ENCODE results near the gene ZNF70.

Gene ZNF70

DNA sequence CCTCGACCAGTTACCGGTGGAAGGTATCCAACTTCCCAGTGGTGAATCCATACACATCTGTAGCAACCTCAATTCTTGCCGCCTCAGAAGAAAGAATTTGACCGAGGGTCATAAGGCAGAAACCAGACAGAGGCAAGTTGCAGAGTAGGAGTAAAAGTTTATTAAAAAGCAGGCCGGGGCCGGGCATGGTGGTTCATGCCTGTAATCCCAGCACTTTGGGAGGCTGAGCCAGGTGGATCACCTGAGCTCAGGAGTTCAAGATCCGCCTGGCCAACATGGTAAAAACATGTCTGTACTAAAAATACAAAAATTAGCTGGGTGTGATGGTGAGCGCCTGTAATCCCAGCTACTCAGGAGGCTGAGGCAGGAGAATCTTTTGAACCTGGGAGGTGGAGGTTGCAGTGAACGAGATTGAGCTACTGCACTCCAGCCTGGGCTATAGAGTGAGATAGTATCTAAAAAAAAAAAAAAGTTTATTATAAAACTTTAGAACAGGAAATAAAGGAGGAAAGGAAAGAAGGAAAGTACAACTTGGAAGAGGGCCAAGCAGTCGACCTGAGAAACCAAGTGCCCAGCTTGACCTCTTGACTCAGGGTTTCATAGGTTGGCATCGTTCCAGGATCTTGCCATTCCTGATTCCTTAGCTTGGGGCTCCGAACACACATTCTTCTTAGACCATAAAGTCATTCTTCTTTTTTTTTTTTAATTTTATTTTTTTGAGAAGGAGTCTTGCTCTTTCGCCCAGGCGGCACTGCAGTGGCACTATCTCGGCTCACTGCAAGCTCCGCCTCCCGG lies 32.3 kb downstream of the ZNF70 start:
- DNase-seq (ENCODE audit: low read depth, low spot score) = no peak

DNA sequence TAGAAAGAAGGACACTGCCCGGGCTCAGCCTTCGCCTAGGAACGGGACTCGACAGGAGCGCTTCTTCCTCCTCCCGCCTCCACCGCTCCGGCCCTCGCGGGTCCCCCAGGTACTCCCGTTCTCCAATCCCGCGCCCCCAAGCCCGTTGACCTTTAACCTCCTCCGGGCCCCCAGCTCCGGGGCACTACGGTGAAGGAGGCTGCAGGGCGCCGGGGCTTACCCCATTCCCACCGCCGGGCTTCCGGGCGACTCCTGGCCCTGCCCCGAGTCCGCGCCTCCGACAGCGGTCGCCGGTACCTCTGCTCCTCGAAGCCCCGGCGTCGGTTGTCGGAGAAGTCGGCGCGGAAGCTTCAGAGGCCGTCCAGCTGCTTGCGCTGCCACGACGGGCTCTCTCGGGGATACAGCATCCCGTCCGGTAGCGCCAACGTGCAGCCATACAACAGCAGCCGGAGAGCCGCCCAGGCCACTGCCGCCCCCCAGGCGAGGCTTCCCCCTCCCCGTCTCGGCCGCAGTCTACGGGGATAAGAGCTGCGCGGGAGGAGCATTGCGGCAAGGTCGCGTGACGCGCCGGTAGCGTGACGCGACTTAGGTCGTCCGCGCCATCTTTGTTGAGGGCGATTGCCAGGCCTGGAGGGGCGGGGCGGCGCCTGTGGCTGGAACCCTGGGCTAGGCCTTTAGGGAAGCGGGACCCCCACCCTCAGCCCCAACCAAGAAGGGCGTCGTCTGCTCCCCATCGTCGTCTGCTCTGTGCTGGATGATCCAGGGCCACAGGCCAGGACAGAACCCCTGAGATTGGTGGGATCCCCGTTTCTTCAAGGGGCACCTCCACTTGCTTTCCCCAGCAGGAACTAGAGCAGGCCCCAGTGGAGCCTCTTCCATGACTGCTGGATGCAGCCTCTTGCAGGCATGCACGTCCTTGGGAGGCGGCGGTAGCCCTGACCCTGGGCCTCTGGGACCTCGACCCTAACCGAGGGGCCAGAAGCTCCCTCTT lies 33.8 kb downstream of the ZNF70 start:
- DNase-seq (ENCODE audit: low read depth, low spot score) = peak; percentile 61

DNA sequence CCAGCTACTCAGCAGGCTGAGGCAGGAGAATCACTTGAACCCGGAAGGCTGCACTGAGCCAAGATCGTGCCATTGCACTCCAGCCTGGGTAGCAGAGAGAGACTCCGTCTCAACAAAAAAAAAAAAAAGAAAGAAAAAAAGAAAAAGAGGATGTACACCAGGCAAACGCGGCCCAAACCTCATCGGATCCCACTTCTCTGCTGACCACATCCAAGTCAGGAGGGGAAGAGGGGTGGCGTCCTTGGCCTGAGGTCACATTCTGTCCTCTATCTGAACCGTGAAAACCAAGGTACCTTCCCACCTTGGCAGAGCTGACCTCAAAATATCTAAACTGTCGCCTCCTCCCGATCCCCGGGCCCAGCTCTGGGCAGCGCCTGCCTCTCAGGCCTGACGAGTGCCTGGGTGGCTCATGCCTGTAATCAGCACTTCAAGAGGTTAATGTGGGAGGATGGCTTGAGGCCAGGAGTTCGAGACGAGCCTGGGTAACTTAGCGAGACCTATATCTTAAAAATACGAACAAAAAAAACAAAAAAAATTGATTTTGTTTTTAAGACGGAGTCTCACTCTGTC lies 35.0 kb downstream of the ZNF70 start:
- no peak for DNase-seq (ENCODE audit: low read depth, low spot score)

DNA sequence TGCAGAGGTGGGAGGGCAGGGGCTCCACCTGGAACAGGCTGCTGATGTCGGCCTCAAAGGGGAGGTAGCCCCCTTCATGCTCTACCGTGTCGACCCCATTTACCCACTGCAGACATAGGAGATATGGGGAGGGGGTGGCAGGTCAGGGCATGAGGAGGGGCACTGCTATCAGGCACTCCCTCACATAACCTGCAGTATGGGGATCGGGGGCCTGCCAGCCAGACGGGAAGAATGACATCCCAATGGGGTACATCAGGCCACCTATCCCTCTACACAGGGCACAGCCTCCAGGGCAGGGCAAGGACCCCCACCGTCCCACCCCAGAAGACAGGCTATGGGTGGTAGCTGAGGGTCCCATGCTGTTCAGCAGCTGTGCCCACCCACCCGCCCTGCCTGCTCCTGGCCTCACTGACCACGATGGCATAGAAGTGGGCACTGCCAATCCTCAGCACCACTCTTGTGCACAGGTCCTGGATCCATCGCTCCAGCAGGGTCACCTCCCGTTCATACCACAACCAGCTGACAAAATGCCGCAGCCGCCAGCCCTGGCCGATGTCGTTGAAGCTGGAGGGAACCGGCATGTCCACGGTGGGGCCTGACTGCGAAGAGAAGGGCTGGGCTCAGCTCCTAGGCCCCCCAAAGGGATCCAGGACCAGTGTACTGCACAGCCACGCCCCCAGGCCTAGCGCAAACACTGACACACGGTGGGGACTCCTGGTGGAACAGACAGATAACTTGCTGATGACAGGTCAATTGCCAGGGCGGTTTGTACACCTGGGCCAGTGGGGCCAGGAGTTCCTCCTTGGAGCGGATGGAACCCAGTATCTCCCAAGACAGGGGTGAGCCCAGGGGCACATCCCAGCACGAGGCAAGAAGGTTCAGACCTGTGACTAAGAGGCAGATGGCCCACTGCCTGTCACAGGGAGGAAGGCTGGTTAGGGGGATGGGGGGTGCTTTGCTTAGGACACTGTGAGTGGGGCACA lies 36.0 kb downstream of the ZNF70 start:
- DNase-seq (ENCODE audit: low read depth, low spot score) = no peak

DNA sequence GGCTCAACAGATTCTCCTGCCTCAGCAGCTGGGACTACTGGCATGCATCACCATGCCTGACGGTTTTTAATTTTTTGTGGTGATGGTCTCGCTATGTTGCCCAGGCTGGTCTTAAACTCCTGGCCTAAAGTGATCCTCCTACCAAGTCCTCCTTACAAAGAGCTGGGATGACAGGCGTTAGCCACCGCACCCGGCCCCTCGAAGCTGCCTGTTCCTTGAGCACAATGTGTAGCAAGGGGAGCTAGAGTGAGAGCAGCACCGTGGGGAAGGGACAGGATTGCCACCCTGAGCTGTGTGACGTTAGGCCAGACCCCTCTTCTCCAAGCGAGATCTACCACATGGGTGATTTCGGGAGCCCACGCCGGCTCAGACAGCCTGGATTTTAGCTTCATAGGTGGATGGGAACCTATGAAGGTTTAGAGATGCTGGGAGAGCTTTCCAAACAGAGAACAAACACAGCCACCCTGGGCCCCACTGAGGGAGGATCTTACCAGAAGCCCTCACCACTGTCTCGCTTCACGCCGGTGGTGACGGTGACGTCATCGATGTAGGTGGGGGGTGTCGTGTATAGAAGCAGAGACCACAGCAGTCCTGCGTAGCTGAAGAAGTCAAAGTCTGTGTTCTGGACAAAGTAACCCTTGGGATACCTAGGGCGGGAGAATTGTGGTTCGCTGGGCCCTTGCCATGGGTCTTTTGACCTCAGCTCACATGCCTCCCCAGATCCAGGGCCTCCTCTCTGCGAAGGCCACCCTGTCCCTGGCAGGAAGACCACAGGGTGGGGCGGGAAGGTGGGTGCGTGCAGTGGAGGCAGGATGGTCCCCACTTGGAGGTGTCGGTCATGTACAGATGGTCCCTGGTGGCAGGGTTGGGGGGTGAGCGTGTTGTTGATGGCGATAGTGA lies 37.0 kb downstream of the ZNF70 start:
- DNase-seq (ENCODE audit: low read depth, low spot score) = no peak

DNA sequence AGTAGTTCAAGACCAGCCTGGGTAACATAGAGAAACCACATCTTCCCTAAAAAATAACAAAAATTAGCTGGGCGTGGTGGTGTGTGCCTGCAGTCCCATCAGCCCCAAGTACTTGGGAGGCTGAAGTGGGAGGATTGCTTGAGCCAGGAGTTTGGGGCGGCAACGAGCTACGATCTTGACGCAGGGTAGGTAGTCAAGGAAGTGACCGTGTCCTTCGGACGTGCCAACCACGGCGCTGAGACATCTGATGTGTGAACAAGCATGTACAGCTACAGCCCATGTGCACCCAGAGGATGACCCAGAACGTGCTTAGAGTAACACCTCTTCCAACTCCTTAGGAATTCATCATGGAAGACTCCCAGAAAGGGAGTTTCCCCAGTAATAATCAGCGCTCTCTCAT lies 38.7 kb downstream of the ZNF70 start:
- DNase-seq (ENCODE audit: low read depth, low spot score) = no peak

DNA sequence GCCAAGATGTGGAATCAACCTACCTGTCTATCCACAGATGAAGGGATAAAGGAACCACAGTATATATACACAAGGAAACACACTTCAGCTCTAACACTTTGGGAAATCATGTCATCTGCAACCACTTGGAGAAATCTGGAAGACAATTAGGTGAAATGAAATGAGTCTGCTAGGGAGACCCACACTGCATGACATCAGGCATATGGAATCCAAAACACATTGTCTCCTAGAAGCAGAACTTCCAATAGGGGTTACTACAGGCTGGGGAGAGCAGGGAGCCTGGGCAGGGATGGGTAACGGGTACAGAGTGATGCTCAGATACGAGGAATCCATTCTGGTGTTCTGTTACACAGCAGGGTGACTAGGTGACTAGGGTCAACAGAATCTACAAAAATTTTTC lies 41.8 kb downstream of the ZNF70 start:
- DNase-seq (ENCODE audit: low read depth, low spot score) = no peak

DNA sequence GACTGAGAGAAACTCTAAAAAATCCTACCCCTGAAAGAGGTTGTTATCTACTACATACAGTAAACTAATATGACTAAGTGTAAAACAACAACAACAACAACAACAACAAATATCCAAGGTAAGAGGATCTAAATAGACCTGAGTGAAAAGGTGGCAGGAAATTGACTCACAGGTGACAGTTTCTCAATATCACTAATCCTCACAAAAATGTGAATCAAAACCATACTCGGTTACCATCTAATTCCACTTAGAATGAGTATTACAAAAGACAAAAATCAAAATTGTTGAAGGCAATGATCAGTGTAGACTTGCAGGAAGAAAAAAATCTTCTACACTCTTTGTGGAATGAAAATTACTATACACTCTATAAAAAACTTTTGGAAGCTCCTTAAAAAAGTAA lies 42.6 kb downstream of the ZNF70 start:
- DNase-seq (ENCODE audit: low read depth, low spot score) = no peak

DNA sequence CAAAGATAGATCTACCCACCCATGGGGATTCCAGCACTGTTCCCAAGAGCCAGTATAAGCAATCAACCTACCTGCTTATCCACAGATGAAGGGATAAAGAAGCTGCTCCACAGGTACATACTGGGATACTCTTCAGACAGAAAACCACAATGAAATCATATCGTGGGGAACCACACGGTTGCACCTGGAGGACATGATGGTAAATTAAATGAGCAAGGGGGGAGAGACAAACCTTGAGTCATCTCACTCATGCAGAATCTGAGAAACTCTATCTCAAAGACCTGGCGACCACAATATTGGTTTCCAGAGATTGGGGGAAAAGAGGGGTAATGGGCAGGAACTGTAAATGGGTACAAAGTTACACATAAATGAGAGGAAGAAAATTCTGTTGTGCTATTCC lies 45.6 kb downstream of the ZNF70 start:
- DNase-seq (ENCODE audit: low read depth, low spot score) = no peak

DNA sequence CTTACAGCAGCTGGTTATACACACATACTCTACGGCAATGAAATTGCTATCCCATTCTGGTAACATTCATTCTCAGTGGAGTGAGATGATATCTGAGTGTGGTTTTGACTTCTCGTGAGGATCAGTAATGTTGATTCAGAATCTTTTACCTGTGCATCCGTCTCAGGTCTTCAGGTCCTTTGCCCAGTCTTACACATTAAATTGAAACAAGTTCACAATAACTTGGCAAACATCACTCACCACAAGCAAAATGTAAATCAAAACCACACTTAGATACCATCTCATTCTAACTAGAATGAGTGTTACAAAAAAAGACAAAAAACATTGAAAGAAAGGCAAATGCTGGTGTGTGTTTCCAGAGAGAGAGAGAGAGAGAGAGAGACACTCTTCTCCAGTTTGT lies 46.1 kb downstream of the ZNF70 start:
- no peak for DNase-seq (ENCODE audit: low read depth, low spot score)

DNA sequence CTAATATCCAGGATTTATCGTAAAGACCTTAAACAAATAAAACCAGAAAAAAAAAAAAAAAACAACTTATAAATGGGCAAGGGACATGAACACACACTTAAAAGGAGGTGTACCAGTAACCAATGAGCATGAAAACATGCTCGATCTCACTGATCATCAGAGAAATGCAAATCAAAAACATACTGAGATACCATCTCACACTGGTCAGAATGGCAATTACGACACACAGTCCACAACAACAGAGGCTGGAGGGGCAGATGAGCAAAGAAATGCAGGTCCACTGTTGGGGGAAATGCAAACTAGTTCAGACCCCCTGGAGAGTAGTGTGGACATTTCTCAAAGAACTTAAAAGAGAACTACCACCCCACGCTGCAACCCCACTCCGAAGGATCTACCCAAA lies 46.9 kb downstream of the ZNF70 start:
- no peak for DNase-seq (ENCODE audit: low read depth, low spot score)

DNA sequence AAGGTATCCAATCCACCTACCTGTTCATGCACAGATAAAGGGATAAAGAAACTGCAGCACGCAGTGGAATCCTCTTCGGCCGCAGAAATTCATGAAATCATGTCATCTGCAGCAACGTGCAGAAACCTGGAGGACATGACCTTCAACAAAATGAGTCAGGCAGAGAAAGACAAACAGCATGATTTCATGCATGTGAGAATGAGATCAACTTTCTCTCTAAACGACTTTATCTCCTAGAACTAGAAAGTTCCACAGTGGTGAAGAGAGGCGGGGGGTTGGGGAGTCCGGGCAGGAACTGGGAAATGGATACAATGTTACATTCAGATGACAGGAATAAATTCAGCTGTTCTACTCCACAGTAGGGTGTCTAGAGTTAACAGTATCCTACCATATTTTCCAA lies 50.2 kb downstream of the ZNF70 start:
- no peak for DNase-seq (ENCODE audit: low read depth, low spot score)

DNA sequence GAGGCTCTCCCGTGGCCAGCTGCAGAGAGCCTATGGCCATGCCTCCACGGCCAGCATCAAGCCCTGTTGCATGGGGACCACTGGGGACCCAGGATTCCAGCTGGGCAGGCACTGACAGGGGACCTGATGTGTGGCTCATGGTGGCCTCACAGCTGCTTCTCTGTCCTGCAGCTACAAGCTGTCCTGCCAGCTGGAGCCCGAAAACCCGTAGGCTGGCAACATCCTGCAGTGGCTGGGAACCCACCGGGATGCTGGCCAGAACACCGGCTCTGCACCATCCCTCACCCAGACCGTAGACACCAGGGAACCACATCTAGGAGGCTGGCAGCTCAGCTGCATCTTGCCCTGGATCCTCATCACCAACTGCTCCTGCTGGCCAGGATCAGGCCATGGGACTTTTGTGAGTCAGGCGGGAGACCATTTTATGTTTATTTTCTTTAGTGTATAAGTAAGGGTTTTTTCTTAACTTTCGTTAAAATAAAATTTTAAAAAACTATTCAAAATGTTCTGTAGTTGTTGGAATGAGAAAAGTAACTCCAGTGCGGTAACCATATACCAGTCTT lies 52.2 kb downstream of the ZNF70 start:
- no peak for DNase-seq (ENCODE audit: low read depth, low spot score)

DNA sequence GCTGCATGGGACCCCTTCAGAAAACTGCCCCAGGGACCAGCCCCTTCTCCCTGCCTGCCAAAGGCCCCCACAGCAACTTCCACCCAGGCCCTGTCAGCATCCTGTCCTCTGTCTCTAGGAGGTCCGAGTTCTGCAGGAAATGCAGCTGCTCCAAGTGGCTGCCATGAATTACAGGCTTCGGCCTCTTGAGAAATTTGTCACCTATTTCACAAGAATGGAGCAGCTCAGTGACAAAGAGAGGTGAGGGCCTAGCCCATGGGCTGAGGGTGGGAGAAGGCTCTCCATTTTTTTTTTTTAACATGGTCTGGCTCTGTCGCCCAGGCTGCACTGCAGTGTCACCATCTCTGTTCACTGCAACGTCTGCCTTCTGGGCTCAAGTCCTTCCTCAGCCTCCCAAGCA lies 52.8 kb downstream of the ZNF70 start:
- no peak for DNase-seq (ENCODE audit: low read depth, low spot score)

DNA sequence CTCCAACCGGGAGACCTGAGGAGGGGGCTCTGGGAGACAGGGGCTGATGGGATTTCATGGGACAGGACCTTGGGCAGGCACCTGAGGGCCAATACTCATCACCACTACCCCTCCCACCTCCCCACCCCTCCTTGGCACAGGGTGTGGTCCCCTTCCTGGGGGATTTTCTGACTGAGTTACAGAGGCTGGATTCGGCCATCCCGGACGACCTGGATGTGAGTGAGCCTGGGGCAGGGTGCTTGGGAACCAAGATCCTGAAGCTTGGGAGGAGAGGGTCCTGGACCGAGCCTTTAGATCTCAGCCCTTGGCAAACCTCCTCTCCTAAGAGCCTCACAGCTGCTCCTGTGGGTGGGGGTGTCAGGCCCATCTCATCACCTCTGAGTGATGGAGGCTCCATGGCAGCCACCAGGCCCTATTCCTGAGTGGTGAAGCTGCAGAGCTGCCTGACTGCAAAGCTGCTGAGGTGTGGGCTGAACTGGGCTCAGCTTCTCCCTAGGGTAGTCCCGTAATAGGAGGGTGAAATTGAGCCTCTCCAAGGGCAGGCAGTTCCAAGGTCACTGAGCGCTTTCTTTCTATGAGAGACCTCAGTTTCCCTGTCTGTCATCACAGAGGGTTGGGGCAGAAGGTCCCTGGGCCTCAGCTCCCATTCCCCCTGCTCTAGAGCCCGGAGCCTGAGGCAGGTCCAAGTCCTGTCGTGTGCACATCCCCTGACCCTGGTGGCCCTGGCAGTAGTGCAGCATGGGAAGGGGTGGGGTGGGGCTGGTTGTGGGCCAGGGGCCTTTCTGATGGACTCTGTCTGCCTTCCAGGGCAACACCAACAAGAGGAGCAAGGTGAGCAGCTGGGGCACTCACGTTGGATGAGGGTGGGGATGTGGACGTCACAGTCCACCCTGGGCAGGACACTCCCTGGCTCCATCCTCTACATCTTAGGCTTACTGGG lies 53.6 kb downstream of the ZNF70 start:
- no peak for DNase-seq (ENCODE audit: low read depth, low spot score)

DNA sequence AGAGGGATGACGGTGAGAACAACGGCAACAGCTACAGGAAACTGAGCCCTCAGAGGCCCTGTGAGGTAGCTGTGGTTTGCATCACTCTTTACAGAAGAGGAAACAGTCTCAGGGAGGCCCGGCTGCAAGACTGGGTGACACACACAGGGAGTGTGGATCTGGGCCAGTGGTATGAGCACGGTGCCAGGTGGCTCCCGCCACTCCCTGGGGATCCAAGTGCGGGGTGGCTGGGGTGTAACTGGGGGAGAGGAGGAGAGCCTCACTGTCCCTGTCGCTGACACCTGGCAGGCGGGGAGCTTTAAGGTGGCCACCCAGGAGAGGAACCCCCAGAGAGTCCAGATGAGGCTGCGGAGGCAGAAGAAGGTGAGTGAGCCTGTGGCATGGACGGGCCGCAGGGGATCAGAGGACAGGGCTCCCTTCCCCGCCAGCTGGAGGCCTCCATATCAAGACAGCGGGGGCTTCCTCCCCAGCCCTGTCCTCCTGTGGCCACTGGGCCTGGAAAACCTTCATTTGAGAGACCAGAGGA lies 54.5 kb downstream of the ZNF70 start:
- peak; percentile 59 for DNase-seq (ENCODE audit: low read depth, low spot score)

DNA sequence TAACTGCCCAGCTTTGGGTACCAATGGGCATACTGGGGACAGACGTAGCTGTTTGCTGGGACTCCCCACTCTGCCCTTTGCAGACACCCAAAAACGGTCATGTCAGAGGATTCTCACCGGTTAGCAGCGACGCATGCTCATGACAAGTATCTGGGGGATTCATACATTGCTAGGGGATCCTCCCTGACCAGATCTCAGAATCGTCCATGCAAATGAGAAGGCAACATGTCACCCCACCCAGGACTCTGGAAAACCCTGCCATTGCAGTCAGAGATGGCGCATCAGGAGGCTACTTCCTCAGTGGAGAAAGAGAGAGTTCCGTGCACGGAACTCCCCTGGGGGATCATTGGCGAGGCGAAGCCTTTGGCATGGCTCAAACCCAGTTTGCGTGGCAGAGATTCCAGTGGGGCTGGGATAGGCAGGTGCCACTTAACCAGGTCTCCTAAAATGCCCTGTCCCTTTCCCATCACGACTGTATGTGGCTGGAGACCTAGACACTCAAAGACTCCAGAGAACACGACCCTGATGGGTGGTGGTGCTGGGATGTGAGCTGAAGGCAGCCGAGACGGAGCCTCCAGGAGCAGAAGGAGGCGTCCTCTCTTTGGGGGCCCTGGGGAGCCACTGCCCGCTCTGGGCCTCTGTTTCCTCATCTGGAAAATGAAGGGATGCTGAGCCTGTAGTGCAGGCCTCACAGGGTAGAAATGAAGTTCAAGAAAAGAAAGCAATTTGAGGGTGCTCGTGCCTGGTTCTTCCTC lies 55.2 kb downstream of the ZNF70 start:
- DNase-seq (ENCODE audit: low read depth, low spot score) = no peak

DNA sequence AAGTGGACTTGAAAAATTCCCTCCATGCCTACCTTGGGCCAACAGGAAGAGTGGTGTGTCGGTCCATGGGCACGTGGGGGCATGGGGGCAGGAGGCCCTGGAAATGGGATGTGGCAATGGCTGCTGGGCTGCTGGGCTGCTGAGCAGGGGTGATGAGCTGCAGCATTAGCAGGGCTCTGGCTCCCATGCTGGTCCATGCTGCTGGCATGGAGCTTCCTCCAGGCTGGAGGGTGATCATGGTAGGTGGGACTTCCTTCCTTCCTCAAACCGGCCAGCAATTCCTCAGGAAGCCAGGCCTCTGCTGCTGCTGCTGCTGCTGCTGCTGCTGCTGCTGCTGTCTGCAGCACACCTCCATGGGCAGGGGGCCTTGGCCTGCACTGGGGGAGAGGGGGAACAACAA lies 55.8 kb downstream of the ZNF70 start:
- no peak for DNase-seq (ENCODE audit: low read depth, low spot score)
